HCT116 (cell line): ENCODE data around the gene PTPRR. TPM values are rescaled to one million over a fixed set of nuclear protein-coding genes. Genes with fewer than 3 reads are reported as not detected.

Source experiments
- ATAC-seq: fragments of 200-7000 bp; cut with Tn5 transposase; 2 replicates; pipeline ENCODE4 v1.9.1; 2020; ENCODE audit warnings: mild to moderate bottlenecking, moderate library complexity
- BruUV-seq: library from RNA; stranded (reverse); fragments of 400-500 nt; replicated peaks from 2 replicates; lab custom pipeline; 2021; lab: Mats Ljungman, UMichigan
- CTCF ChIA-PET: fragments of 300-600 bp; sonication (Branson Sonifier 250); formaldehyde crosslinking; loops from one replicate; lab custom pipeline; 2021; ENCODE audit warnings: antibody characterized with exemption; lab: Charles Lee
- POLR2A ChIA-PET: fragments of 300-600, 350-600 bp; sonication (Branson Sonifier 250); formaldehyde crosslinking; loops from one replicate; lab custom pipeline; 2021; ENCODE audit warnings: antibody characterized with exemption; lab: Charles Lee
- RAD21 ChIA-PET, 2 experiments: fragments of 300-600 bp; sonication (Branson Sonifier 250); formaldehyde crosslinking; loops; one replicate each; lab custom pipeline; 2023; ENCODE audit warnings: low total read pairs in 2 of 2; ENCODE audit not compliant: uncharacterized antibody in 2 of 2, unreplicated experiment in 2 of 2, low non-redundant PET in 1 of 2; lab: Charles Lee
- DNase-seq: peaks from one replicate; pipeline ENCODE4 v3.0.0-alpha.2; 2010; ENCODE audit warnings: low read depth, low spot score
- H2AFZ ChIP-seq: fragments of 200-600 bp; shearing (Covaris generic), sonication (generic); 2 replicates; pipeline ENCODE4 v1.6.1; 2017; ENCODE audit warnings: low read depth, mixed run types, mixed read lengths, antibody characterized with exemption, low read length; ENCODE audit not compliant: poor library complexity, severe bottlenecking
- H3K27ac ChIP-seq: 2 replicates; pipeline ENCODE4 v1.5.1; 2012; ENCODE audit warnings: low read depth, low read length
- H3K27me3 ChIP-seq: fragments of 200-600 bp; sonication (generic); 2 replicates; pipeline ENCODE4 v1.6.1; 2016; ENCODE audit warnings: mixed run types, low read length, mixed read lengths; ENCODE audit not compliant: insufficient read depth
- H3K36me3 ChIP-seq, 2 experiments: fragments of 200-500 bp in 1 of 2; fragments of 200-600 bp in 1 of 2; sonication (Bioruptor generic) in 1 of 2; sonication (generic) in 1 of 2; 2 replicates each; pipeline versions ENCODE4 v1.5.1 to v1.6.1; 2014 to 2016; ENCODE audit warnings: low read length in 2 of 2, inconsistent platforms in 1 of 2, mixed read lengths in 1 of 2, mixed run types in 1 of 2; ENCODE audit not compliant: insufficient read depth in 2 of 2, control insufficient read depth in 1 of 2
- H3K4me1 ChIP-seq, 2 experiments: fragments of 200-600 bp in 1 of 2; sonication (generic) in 1 of 2; 2 replicates each; pipeline versions ENCODE4 v1.5.1 to v1.6.1; 2012 to 2017; ENCODE audit warnings: low read length in 2 of 2, inconsistent platforms in 1 of 2, mild to moderate bottlenecking in 1 of 2, mixed read lengths in 1 of 2, mixed run types in 1 of 2, moderate library complexity in 1 of 2; ENCODE audit not compliant: insufficient read depth in 2 of 2, control insufficient read depth in 1 of 2
- H3K4me2 ChIP-seq: fragments of 200-600 bp; sonication (generic); 2 replicates; pipeline ENCODE4 v1.6.1; 2017; ENCODE audit warnings: mixed run types, low read length, mixed read lengths
- H3K4me3 ChIP-seq, 2 experiments: fragments of 200-600 bp in 1 of 2; sonication (generic) in 1 of 2; replicated peaks in 1 of 2; 2 replicates each; pipeline ENCODE4 v1.5.1; 2011 to 2016; ENCODE audit warnings: low read length in 2 of 2, control low read depth in 1 of 2, low read depth in 1 of 2, mild to moderate bottlenecking in 1 of 2, mixed read lengths in 1 of 2, mixed run types in 1 of 2
- H3K79me2 ChIP-seq: fragments of 200-600 bp; sonication (generic); 2 replicates; pipeline ENCODE4 v1.6.1; 2017; ENCODE audit warnings: mild to moderate bottlenecking, mixed run types, low read length, moderate library complexity, mixed read lengths; ENCODE audit not compliant: insufficient read depth
- H3K9ac ChIP-seq: fragments of 200-600 bp; sonication (generic); 2 replicates; pipeline ENCODE4 v1.6.1; 2016; ENCODE audit warnings: low read length, mixed read lengths
- H3K9me2 ChIP-seq: fragments of 200-600 bp; sonication (generic), shearing (Covaris generic); 2 replicates; pipeline ENCODE4 v1.6.1; 2017; ENCODE audit warnings: mixed run types, mild to moderate bottlenecking, moderate library complexity; ENCODE audit not compliant: insufficient read depth
- H3K9me3 ChIP-seq, 2 experiments: fragments of 200-500 bp in 1 of 2; fragments of 200-600 bp in 1 of 2; sonication (Bioruptor generic) in 1 of 2; sonication (generic) in 1 of 2; 2 replicates each; pipeline ENCODE4 v1.6.1; 2014 to 2017; ENCODE audit warnings: low read length in 2 of 2, mixed read lengths in 2 of 2, inconsistent platforms in 1 of 2, low read depth in 1 of 2, mild to moderate bottlenecking in 1 of 2, mixed run types in 1 of 2, moderate library complexity in 1 of 2; ENCODE audit not compliant: control insufficient read depth in 1 of 2, insufficient read depth in 1 of 2
- H4K20me1 ChIP-seq: fragments of 200-600 bp; sonication (generic), shearing (Covaris generic); 2 replicates; pipeline ENCODE4 v1.6.1; 2017; ENCODE audit warnings: mixed run types, mild to moderate bottlenecking, moderate library complexity; ENCODE audit not compliant: insufficient read depth
- CBX3 ChIP-seq: IDR thresholded peaks from 2 replicates; pipeline ENCODE4 v1.6.1; 2012; ENCODE audit warnings: low read depth
- CEBPB ChIP-seq: IDR thresholded peaks from 2 replicates; pipeline ENCODE4 v1.6.1; 2012; ENCODE audit warnings: low read depth
- EGR1 ChIP-seq: IDR thresholded peaks from 2 replicates; pipeline ENCODE4 v1.6.1; 2012; ENCODE audit warnings: low read depth
- ELF1 ChIP-seq: IDR thresholded peaks from 2 replicates; pipeline ENCODE4 v1.6.1; 2012; ENCODE audit warnings: low read depth, borderline replicate concordance
- EZH2phosphoT487 ChIP-seq: fragments of 200-600 bp; IDR thresholded peaks from 2 replicates; pipeline ENCODE4 v1.6.1; 2018; ENCODE audit warnings: antibody characterized with exemption, borderline replicate concordance
- FOSL1 ChIP-seq: IDR thresholded peaks from 2 replicates; pipeline ENCODE4 v1.6.1; 2012; ENCODE audit warnings: low read depth
- MAX ChIP-seq: IDR thresholded peaks from 2 replicates; pipeline ENCODE4 v1.6.1; 2012
- POLR2AphosphoS5 ChIP-seq: IDR thresholded peaks from 2 replicates; pipeline ENCODE4 v1.6.1; 2011; ENCODE audit warnings: mild to moderate bottlenecking, low read depth, low read length, moderate library complexity
- RAD21 ChIP-seq: IDR thresholded peaks from 2 replicates; pipeline ENCODE4 v1.6.1; 2012; ENCODE audit warnings: low read depth, mild to moderate bottlenecking
- SP1 ChIP-seq: IDR thresholded peaks from 2 replicates; pipeline ENCODE4 v1.6.1; 2012; ENCODE audit warnings: low read depth
- SRF ChIP-seq: IDR thresholded peaks from 2 replicates; pipeline ENCODE4 v1.6.1; 2012; ENCODE audit warnings: low read depth
- TCF7L2 ChIP-seq: IDR thresholded peaks from 2 replicates; pipeline ENCODE4 v1.7.0; 2011; ENCODE audit warnings: borderline replicate concordance, inconsistent platforms; ENCODE audit not compliant: insufficient read depth, insufficient read length; ENCODE audit errors: extremely low read depth
- YY1 ChIP-seq: IDR thresholded peaks from 2 replicates; pipeline ENCODE4 v1.6.1; 2011; ENCODE audit warnings: low read length, low read depth, moderate library complexity, mild to moderate bottlenecking; ENCODE audit not compliant: insufficient replicate concordance; ENCODE audit errors: extremely low read depth
- ZNF274 ChIP-seq: fragments of 200-500 bp; sonication (Bioruptor generic); IDR thresholded peaks from 2 replicates; pipeline ENCODE4 v1.6.1; 2014; ENCODE audit warnings: mild to moderate bottlenecking, low read depth, low read length, inconsistent platforms
- intact Hi-C: fragments of 100-400 bp; cut with micrococcal nuclease; formaldehyde crosslinking; loops from 2 replicates; pipeline ENCODE4 v1.10.0; 2022
- total RNA-seq: library from RNA; stranded (reverse); gene quantifications from one replicate; pipeline ENCODE4 v1.2.1, GENCODE V29; 2021; ENCODE audit not compliant: unreplicated experiment

The PTPRR gene
- total RNA-seq, 1 experiment from 2014 or later = 0.27 TPM

GRCh38 chr12:70960484-70960883 is 39.9 kb upstream of the PTPRR start:
- Histone ChIP-seq H3K27ac (no peak overlapping the region), H3K4me3 (no peak overlapping the region), H3K9ac (no peak overlapping the region), H3K27me3 (no peaks in the 10 kb centered on the region), H3K9me3 (0 out of 4 replicates have a peak, but pooled peaks cover 0 to 5% of the 10 kb centered on the region in 2 experiments), H2AFZ (no peak overlapping the region), H4K20me1 (no peaks in the 10 kb centered on the region), H3K4me2 (no peak overlapping the region), H3K79me2 (no peaks in the 10 kb centered on the region), H3K36me3 (no peaks in the 10 kb centered on the region), H3K4me1 (no peaks in the 10 kb centered on the region), H3K9me2 (no peaks in the 10 kb centered on the region)
- CTCF ChIA-PET = no interaction called here
- TF ChIP-seq TCF7L2 = no peak
- RAD21 ChIA-PET = no interaction called here
- intact Hi-C loops = no loop called here
- DNase-seq (no peak), ATAC-seq (no peak)
- POLR2A ChIA-PET = no interaction called here
- no TSS peak for BruUV-seq

GRCh38 chr12:70955415-70955814 is 34.9 kb upstream of the PTPRR start:
- Histone ChIP-seq H3K4me2 (no peak overlapping the region), H3K79me2 (no peaks in the 10 kb centered on the region), H3K27ac (no peak overlapping the region), H3K27me3 (no peaks in the 10 kb centered on the region), H3K9me3 (0 out of 4 replicates have a peak, but pooled peaks cover 0 to 5% of the 10 kb centered on the region in 2 experiments), H3K9me2 (no peaks in the 10 kb centered on the region), H3K9ac (no peak overlapping the region), H3K4me3 (no peak overlapping the region), H2AFZ (no peak overlapping the region), H4K20me1 (no peaks in the 10 kb centered on the region), H3K4me1 (no peaks in the 10 kb centered on the region), H3K36me3 (no peaks in the 10 kb centered on the region)
- no TSS peak for BruUV-seq
- RAD21 ChIA-PET = no interaction called here
- CTCF ChIA-PET = no interaction called here
- ATAC-seq = no peak
- no peak for DNase-seq
- TF ChIP-seq ELF1 = no peak
- TF ChIP-seq RAD21 = no peak
- TF ChIP-seq ZNF274 = no peak
- TF ChIP-seq MAX = no peak
- TF ChIP-seq FOSL1 = no peak
- TF ChIP-seq POLR2AphosphoS5 = no peak
- no peak for TF ChIP-seq SRF
- no peak for TF ChIP-seq EGR1
- no peak for TF ChIP-seq CBX3
- no peak for TF ChIP-seq CEBPB
- no peak for TF ChIP-seq EZH2phosphoT487
- no peak for TF ChIP-seq YY1
- TF ChIP-seq SP1 = no peak
- POLR2A ChIA-PET = no interaction called here
- intact Hi-C loops = no loop called here
